ENCODE measurements around the gene PGM2. TPM values are rescaled to one million over a fixed set of nuclear protein-coding genes. Genes with fewer than 3 reads are reported as not detected.

Gene PGM2
- total and polyA plus RNA-seq, 4 donors, result 4.0 to 11.9 (median 7.9) TPM

- WGBS, result 94% methylated on average over 3 of the region's 3 CpGs
- H3K9me3 ChIP-seq (ENCODE audit: control insufficient read depth in 4 of 4, low read length in 3 of 4), result no peaks in the 10 kb centered on the region
- no peak overlapping the region for H3K4me3 ChIP-seq (ENCODE audit: low read depth in 1 of 3, low read length in 3 of 3)
- no peaks in the 10 kb centered on the region for H3K36me3 ChIP-seq (ENCODE audit: control insufficient read depth in 4 of 4, insufficient read depth in 3 of 4, low read depth in 1 of 4, low read length in 3 of 4)
- DNase-seq (ENCODE audit: low spot score), result no peak
- no peak for TF ChIP-seq EGR1 (IDR thresholded peaks at IDR 0.05; ENCODE audit: low read depth in 2 of 2)
- TF ChIP-seq CTCF (IDR thresholded peaks at IDR 0.05; ENCODE audit: low read depth, low read length, missing input control), result no peak
- TF ChIP-seq SP1 (IDR thresholded peaks at IDR 0.05), result no peak
- TF ChIP-seq FOXA1 (IDR thresholded peaks at IDR 0.05), result no peak
- no peak for TF ChIP-seq RXRA (IDR thresholded peaks at IDR 0.05)
- H3K27me3 ChIP-seq (ENCODE audit: control insufficient read depth in 4 of 4, insufficient read depth in 4 of 4, low read length in 3 of 4), result no peaks in the 10 kb centered on the region
- no peak overlapping the region for H3K9ac ChIP-seq (ENCODE audit: low read depth in 1 of 2, low read length in 2 of 2)
- peaks cover 0 to 22% (median 10%) of the 10 kb centered on the region in 4 donors for H3K4me1 ChIP-seq (ENCODE audit: control insufficient read depth in 4 of 4, insufficient read depth in 4 of 4, low read length in 3 of 4)
- no peak overlapping the region for H3K27ac ChIP-seq (ENCODE audit: low read depth in 1 of 2, low read length in 2 of 2)
Observed at GRCh38 chr4:37893164-37893563, 66.7 kb downstream of the PGM2 start.

- peaks cover 0 to 19% (median 7%) of the 10 kb centered on the region in 4 donors for H3K4me1 ChIP-seq (ENCODE audit: control insufficient read depth in 4 of 4, insufficient read depth in 4 of 4, low read length in 3 of 4)
- no peak for DNase-seq (ENCODE audit: low spot score)
- 64% methylated on average over 7 of the region's 7 CpGs for WGBS
Observed at GRCh38 chr4:37895271-37895670, 68.8 kb downstream of the PGM2 start.

More at GRCh38 chr4:37895271-37895670, 68.8 kb downstream of the PGM2 start:
- Histone ChIP-seq H3K36me3 (ENCODE audit: control insufficient read depth in 4 of 4, insufficient read depth in 3 of 4, low read depth in 1 of 4, low read length in 3 of 4) (no peaks in the 10 kb centered on the region), H3K27me3 (ENCODE audit: control insufficient read depth in 4 of 4, insufficient read depth in 4 of 4, low read length in 3 of 4) (no peaks in the 10 kb centered on the region), H3K9ac (ENCODE audit: low read depth in 1 of 2, low read length in 2 of 2) (no peak overlapping the region), H3K9me3 (ENCODE audit: control insufficient read depth in 4 of 4, low read length in 3 of 4) (no peaks in the 10 kb centered on the region), H3K27ac (ENCODE audit: low read depth in 1 of 2, low read length in 2 of 2) (no peak overlapping the region), H3K4me3 (ENCODE audit: low read depth in 1 of 3, low read length in 3 of 3) (no peak overlapping the region)
- TF ChIP-seq HNF4A (conservative IDR thresholded peaks at IDR 0.05) (peak in 1 of 2 donors; percentile 38), EGR1 (IDR thresholded peaks at IDR 0.05; ENCODE audit: low read depth in 2 of 2) (no peak), REST (IDR thresholded peaks at IDR 0.05) (no peak), RXRA (IDR thresholded peaks at IDR 0.05) (peak; percentile 36 to 51), NR2F2 (IDR thresholded peaks at IDR 0.05) (no peak), FOXA2 (IDR thresholded peaks at IDR 0.05) (no peak), SP1 (IDR thresholded peaks at IDR 0.05) (no peak), CTCF (IDR thresholded peaks at IDR 0.05; ENCODE audit: low read depth, low read length, missing input control) (no peak), HNF4G (IDR thresholded peaks at IDR 0.05) (no peak), JUND (IDR thresholded peaks at IDR 0.05) (no peak), GABPA (IDR thresholded peaks at IDR 0.05 in 1 of 2, conservative IDR thresholded peaks at IDR 0.05 in 1 of 2) (no peak), ATF3 (IDR thresholded peaks at IDR 0.05) (no peak), ZBTB33 (IDR thresholded peaks at IDR 0.05) (no peak)

Data from liver (tissue), 9 donors.